CD14-positive monocyte (primary cell): ENCODE results near the gene ZNF816. TPM values are rescaled to one million over a fixed set of nuclear protein-coding genes. Genes with fewer than 3 reads are reported as not detected.
"Not testable (repeated sequence)": the region's sequence is repeated elsewhere in the genome, so short reads cannot be mapped to it uniquely, and the experiment has no call there.

Experiments
- DNase-seq, 3 donors: peaks; one replicate each; pipeline ENCODE4 v3.0.0-alpha.2; 2011 to 2022
- H2AFZ ChIP-seq: 2 replicates; pipeline ENCODE4 v1.6.0; 2012; ENCODE audit warnings: mild to moderate bottlenecking, low read depth, low read length, inconsistent platforms; ENCODE audit not compliant: insufficient read depth, poor library complexity, severe bottlenecking
- H3K27ac ChIP-seq, 2 donors: 1 replicate in 1 of 2; 2 replicates in 1 of 2; pipeline ENCODE4 v1.5.1; 2012 to 2013; ENCODE audit warnings: low read length in 2 of 2, control low read depth in 1 of 2, inconsistent platforms in 1 of 2, low read depth in 1 of 2, mild to moderate bottlenecking in 1 of 2
- H3K27me3 ChIP-seq, 2 donors: one replicate each; pipeline versions ENCODE4 v1.6.0 to v1.6.1; 2011 to 2013; ENCODE audit warnings: low read length in 2 of 2; ENCODE audit not compliant: control insufficient read depth in 2 of 2, insufficient read depth in 2 of 2
- H3K36me3 ChIP-seq, 2 donors: replicated peaks in 1 of 2; 1 replicate in 1 of 2; 2 replicates in 1 of 2; pipeline versions ENCODE4 v1.5.1 to v1.6.1; 2012 to 2013; ENCODE audit warnings: low read length in 2 of 2, control low read depth in 1 of 2, inconsistent platforms in 1 of 2, mild to moderate bottlenecking in 1 of 2; ENCODE audit not compliant: insufficient read depth in 2 of 2, control insufficient read depth in 1 of 2
- H3K4me1 ChIP-seq, 2 donors: 1 replicate in 1 of 2; 2 replicates in 1 of 2; pipeline versions ENCODE4 v1.5.1 to v1.6.1; 2012 to 2013; ENCODE audit warnings: low read length in 2 of 2, control low read depth in 1 of 2, inconsistent platforms in 1 of 2, mild to moderate bottlenecking in 1 of 2, moderate library complexity in 1 of 2; ENCODE audit not compliant: insufficient read depth in 2 of 2, control insufficient read depth in 1 of 2
- H3K4me2 ChIP-seq: replicated peaks from 2 replicates; pipeline ENCODE3; 2012; ENCODE audit warnings: low read length, moderate library complexity, mild to moderate bottlenecking; ENCODE audit not compliant: poor library complexity, severe bottlenecking; ENCODE audit errors: extremely low read depth
- H3K4me3 ChIP-seq, 3 experiments: fragments of 200-600 bp in 1 of 3; sonication (generic) in 1 of 3; replicated peaks in 1 of 3; 1 replicate in 2 of 3; 2 replicates in 1 of 3; pipeline ENCODE4 v1.5.1; 2011 to 2013; ENCODE audit warnings: low read length in 3 of 3, mild to moderate bottlenecking in 3 of 3, control low read depth in 2 of 3, low read depth in 2 of 3, inconsistent platforms in 1 of 3, moderate library complexity in 1 of 3
- H3K79me2 ChIP-seq: 2 replicates; pipeline ENCODE4 v1.6.0; 2012; ENCODE audit warnings: mild to moderate bottlenecking, control low read depth, inconsistent platforms, low read length, moderate library complexity; ENCODE audit not compliant: insufficient read depth
- H3K9ac ChIP-seq: 2 replicates; pipeline ENCODE4 v1.6.0; 2017; ENCODE audit warnings: low read length, mild to moderate bottlenecking; ENCODE audit not compliant: insufficient read depth, poor library complexity, severe bottlenecking
- H3K9me3 ChIP-seq, 2 donors: replicated peaks in 1 of 2; 1 replicate in 1 of 2; 2 replicates in 1 of 2; pipeline versions ENCODE4 v1.5.1 to v1.6.1; 2012 to 2013; ENCODE audit warnings: low read length in 2 of 2, control low read depth in 1 of 2; ENCODE audit not compliant: control insufficient read depth in 1 of 2, insufficient read depth in 1 of 2
- H4K20me1 ChIP-seq: 2 replicates; pipeline ENCODE4 v1.6.0; 2012; ENCODE audit warnings: mild to moderate bottlenecking, low read length, control low read depth, moderate library complexity; ENCODE audit not compliant: insufficient read depth
- H3K27ac Mint-ChIP-seq, 7 donors: one replicate each; pipeline ENCODE4 v1.8.0; 2020; ENCODE audit warnings: mild to moderate bottlenecking in 7 of 7, mixed read lengths in 7 of 7, moderate library complexity in 6 of 7, inconsistent platforms in 2 of 7
- H3K27me3 Mint-ChIP-seq, 3 donors: one replicate each; pipeline ENCODE4 v1.8.0; 2021 to 2022; ENCODE audit warnings: low read depth in 3 of 3, mild to moderate bottlenecking in 3 of 3, mixed read lengths in 3 of 3, moderate library complexity in 3 of 3, inconsistent platforms in 1 of 3
- H3K36me3 Mint-ChIP-seq, 2 donors: one replicate each; pipeline ENCODE4 v1.8.0; 2020; ENCODE audit warnings: mixed read lengths in 2 of 2, inconsistent platforms in 1 of 2, mild to moderate bottlenecking in 1 of 2
- H3K4me1 Mint-ChIP-seq: one replicate; pipeline ENCODE4 v1.8.0; 2020; ENCODE audit warnings: mild to moderate bottlenecking, mixed read lengths
- H3K4me3 Mint-ChIP-seq, 2 donors: one replicate each; pipeline ENCODE4 v1.8.0; 2020; ENCODE audit warnings: mild to moderate bottlenecking in 2 of 2, mixed read lengths in 2 of 2, moderate library complexity in 1 of 2
- H3K9me3 Mint-ChIP-seq, 7 donors: one replicate each; pipeline ENCODE4 v1.8.0; 2020 to 2022; ENCODE audit warnings: mixed read lengths in 7 of 7, mild to moderate bottlenecking in 6 of 7, moderate library complexity in 6 of 7, inconsistent platforms in 2 of 7
- WGBS: methylation state at CpG from one replicate; pipeline ENCODE4 v1.1.5; 2013; ENCODE audit warnings: missing lambda C conversion rate; ENCODE audit not compliant: insufficient coverage; 5-methylcytosine and 5-hydroxymethylcytosine counted together
- intact Hi-C, 2 donors: fragments of 100-400 bp; cut with micrococcal nuclease; formaldehyde crosslinking; loops; one replicate each; pipeline versions ENCODE4 v1.15.0 to v1.15.1; 2023
- polyA plus RNA-seq, 3 donors: library from polyadenylated mRNA; depleted of rRNA in 1 of 3; unstranded in 2 of 3; stranded (reverse) in 1 of 3; fragments of 300-500 nt in 2 of 3; fragments of >200 nt in 1 of 3; fragmentation: Illumina TruSeq in 2 of 3; gene quantifications; 1 replicate in 2 of 3; 2 replicates in 1 of 3; pipeline ENCODE4 v1.2.3, GENCODE V29; 2012 to 2021
- TF ChIP-seq, protein P1 (sequence below): fragments of 200-600 bp; IDR thresholded peaks from one replicate; pipeline ENCODE4 v1.8.0; 2022; ENCODE audit warnings: antibody characterized with exemption, mild to moderate bottlenecking

The ZNF816 gene
- polyA plus RNA-seq, 3 donors, result 1.4 to 4.3 (median 2.0) TPM

GRCh38 chr19:52917531-52917930 lies 45.1 kb downstream of the ZNF816 start:
- TF ChIP-seq, protein P1, sequence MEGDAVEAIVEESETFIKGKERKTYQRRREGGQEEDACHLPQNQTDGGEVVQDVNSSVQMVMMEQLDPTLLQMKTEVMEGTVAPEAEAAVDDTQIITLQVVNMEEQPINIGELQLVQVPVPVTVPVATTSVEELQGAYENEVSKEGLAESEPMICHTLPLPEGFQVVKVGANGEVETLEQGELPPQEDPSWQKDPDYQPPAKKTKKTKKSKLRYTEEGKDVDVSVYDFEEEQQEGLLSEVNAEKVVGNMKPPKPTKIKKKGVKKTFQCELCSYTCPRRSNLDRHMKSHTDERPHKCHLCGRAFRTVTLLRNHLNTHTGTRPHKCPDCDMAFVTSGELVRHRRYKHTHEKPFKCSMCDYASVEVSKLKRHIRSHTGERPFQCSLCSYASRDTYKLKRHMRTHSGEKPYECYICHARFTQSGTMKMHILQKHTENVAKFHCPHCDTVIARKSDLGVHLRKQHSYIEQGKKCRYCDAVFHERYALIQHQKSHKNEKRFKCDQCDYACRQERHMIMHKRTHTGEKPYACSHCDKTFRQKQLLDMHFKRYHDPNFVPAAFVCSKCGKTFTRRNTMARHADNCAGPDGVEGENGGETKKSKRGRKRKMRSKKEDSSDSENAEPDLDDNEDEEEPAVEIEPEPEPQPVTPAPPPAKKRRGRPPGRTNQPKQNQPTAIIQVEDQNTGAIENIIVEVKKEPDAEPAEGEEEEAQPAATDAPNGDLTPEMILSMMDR, result no peak
- H3K27me3 Mint-ChIP-seq, result no peaks in the 10 kb centered on the region
- H3K36me3 Mint-ChIP-seq, result peaks cover 56 to 61% of the 10 kb centered on the region in 2 donors
- Histone ChIP-seq H3K79me2 (peaks cover 17% of the 10 kb centered on the region), H4K20me1 (no peaks in the 10 kb centered on the region), H3K36me3 (peaks cover 37 to 51% of the 10 kb centered on the region in 2 donors), H3K27me3 (no peaks in the 10 kb centered on the region), H3K4me1 (peaks cover 7 to 12% of the 10 kb centered on the region in 2 donors), H3K27ac (no peak overlapping the region), H3K9ac (no peak overlapping the region), H3K4me3 (no peak overlapping the region), H2AFZ (no peak overlapping the region), H3K9me3 (peaks cover 0 to 4% of the 10 kb centered on the region in 2 donors), H3K4me2 (no peak overlapping the region)
- no peak overlapping the region for H3K27ac Mint-ChIP-seq
- WGBS, result no CpG with 5 or more reads among the region's 5 CpGs
- intact Hi-C loops, result no loop called here
- peaks cover 0 to 25% (median 11%) of the 10 kb centered on the region in 7 donors for H3K9me3 Mint-ChIP-seq
- H3K4me3 Mint-ChIP-seq, result no peak overlapping the region
- peaks cover 15% of the 10 kb centered on the region for H3K4me1 Mint-ChIP-seq
- no peak for DNase-seq

GRCh38 chr19:52910648-52911047 lies 52.0 kb downstream of the ZNF816 start:
- Histone ChIP-seq H3K9me3 (peaks cover 31 to 39% of the 10 kb centered on the region in 2 donors), H3K36me3 (peaks cover 46 to 87% of the 10 kb centered on the region in 2 donors), H4K20me1 (no peaks in the 10 kb centered on the region), H3K9ac (no peak overlapping the region), H3K79me2 (no peaks in the 10 kb centered on the region), H3K4me2 (no peak overlapping the region), H3K27me3 (no peaks in the 10 kb centered on the region), H3K4me1 (no peaks in the 10 kb centered on the region), H3K27ac (no peak overlapping the region), H2AFZ (no peak overlapping the region), H3K4me3 (no peak overlapping the region)
- Mint-ChIP-seq H3K4me3 (no peak overlapping the region), H3K36me3 (peaks cover 73 to 95% of the 10 kb centered on the region in 2 donors), H3K27ac (peak overlapping the region in 1 of 7 donors; percentile 42), H3K9me3 (peaks cover 25 to 86% (median 54%) of the 10 kb centered on the region in 7 donors), H3K4me1 (peaks cover 2% of the 10 kb centered on the region), H3K27me3 (no peaks in the 10 kb centered on the region)
- no CpG with 5 or more reads among the region's 1 CpG for WGBS
- intact Hi-C loops, result no loop called here
- TF ChIP-seq, protein P1, result no peak
- no peak for DNase-seq

GRCh38 chr19:52904052-52904780 lies 58.5 kb downstream of the ZNF816 start:
- H3K27ac ChIP-seq, H2AFZ ChIP-seq, H3K27me3 Mint-ChIP-seq, H3K4me1 ChIP-seq, H3K4me2 ChIP-seq, H4K20me1 ChIP-seq, H3K79me2 ChIP-seq, intact Hi-C loops, DNase-seq, H3K27me3 ChIP-seq, H3K4me3 Mint-ChIP-seq, H3K9ac ChIP-seq, H3K4me1 Mint-ChIP-seq, H3K4me3 ChIP-seq: not testable (repeated sequence)
- H3K36me3 Mint-ChIP-seq, result peaks cover 31 to 39% of the 10 kb centered on the region in 2 donors
- H3K36me3 ChIP-seq, result peaks cover 23 to 33% of the 10 kb centered on the region in 2 donors
- peaks cover 13 to 44% (median 22%) of the 10 kb centered on the region in 7 donors for H3K9me3 Mint-ChIP-seq
- peaks cover 8 to 31% of the 10 kb centered on the region in 2 donors for H3K9me3 ChIP-seq
- peak overlapping the region in 1 of 7 donors; percentile 28 for H3K27ac Mint-ChIP-seq
- WGBS, result 97% methylated on average over 10 of the region's 16 CpGs
